Activated naive CD4-positive, alpha-beta T cell treated with anti-CD3 and anti-CD28 coated beads for 36 hours (primary cell): ENCODE results near the gene MED12L. TPM values are rescaled to one million over a fixed set of nuclear protein-coding genes. Genes with fewer than 3 reads are reported as not detected.

Source experiments
- total RNA-seq, 2 experiments: library from RNA; stranded (reverse); gene quantifications; one replicate each; pipeline ENCODE4 v1.2.3, GENCODE V29; 2021

MED12L gene
- total RNA-seq, 2 experiments from 2014 or later: 1.4 to 2.0 TPM

Other genes starting within 250 kb of the MED12L start
- gene MINDY4B, start 180.2 kb upstream of the MED12L start, total RNA-seq: not detected
- not detected for gene CLRN1, start 112.9 kb upstream of the MED12L start, total RNA-seq
- 10 to 100 TPM; 42.8 to 46.9 TPM for gene GPR171, start 117.6 kb downstream of the MED12L start, total RNA-seq
- under 1 TPM; 0.12 to 0.69 TPM for gene P2RY14, start 192.9 kb downstream of the MED12L start, total RNA-seq
- gene GPR87, start 231.2 kb downstream of the MED12L start, total RNA-seq: under 1 TPM in 1 of 2 experiments, not detected in 1; 0.19 TPM
- gene P2RY13, start 243.9 kb downstream of the MED12L start, total RNA-seq: not detected